Right lobe of liver (tissue), 6 donors: Measurements from ENCODE around the gene GRHL3. TPM values are rescaled to one million over a fixed set of nuclear protein-coding genes. Genes with fewer than 3 reads are reported as not detected.

Experiments used
- ATAC-seq, 4 donors: fragments of 200-7000 bp; cut with Tn5 transposase; one replicate each; pipeline ENCODE4 v1.9.1; 2020; ENCODE audit warnings: mild to moderate bottlenecking in 4 of 4, moderate library complexity in 4 of 4
- DNase-seq, 3 donors: peaks; one replicate each; pipeline ENCODE4 v3.0.0-alpha.2; 2020
- H3K27ac ChIP-seq, 3 donors: fragments of 200-600 bp; one replicate each; pipeline ENCODE4 v1.8.0; 2022
- H3K27me3 ChIP-seq, 2 donors: fragments of 200-600 bp; one replicate each; pipeline ENCODE4 v1.8.0; 2022
- H3K36me3 ChIP-seq, 4 donors: fragments of 200-600 bp; sonication (generic) in 1 of 4; one replicate each; pipeline versions ENCODE4 v1.5.1 to v1.8.0; 2017 to 2022; ENCODE audit warnings: control low read depth in 1 of 4
- H3K4me1 ChIP-seq, 4 donors: fragments of 200-600 bp; sonication (generic) in 1 of 4; one replicate each; pipeline versions ENCODE4 v1.5.1 to v1.8.0; 2017 to 2022; ENCODE audit warnings: control low read depth in 1 of 4
- H3K4me3 ChIP-seq, 3 donors: fragments of 200-600 bp; one replicate each; pipeline ENCODE4 v1.8.0; 2022
- H3K9me3 ChIP-seq, 4 donors: fragments of 200-600 bp; sonication (generic) in 1 of 4; one replicate each; pipeline versions ENCODE4 v1.5.1 to v1.8.0; 2017 to 2022; ENCODE audit warnings: control low read depth in 1 of 4
- CTCF ChIP-seq, 4 donors: fragments of 200-600 bp in 3 of 4; fragments of 450-650 bp in 1 of 4; IDR thresholded peaks; one replicate each; pipeline versions ENCODE4 v1.5.1 to v1.8.0; 2016 to 2022; ENCODE audit warnings: antibody characterized with exemption in 4 of 4, mild to moderate bottlenecking in 2 of 4
- POLR2A ChIP-seq: fragments of 450-650 bp; IDR thresholded peaks from one replicate; pipeline ENCODE4 v1.6.1; 2017; ENCODE audit warnings: antibody characterized with exemption, mild to moderate bottlenecking
- WGBS: methylation state at CpG from one replicate; pipeline ENCODE4 v1.1.6; 2018; ENCODE audit warnings: low coverage, low lambda C conversion rate; ENCODE audit not compliant: insufficient coverage; ENCODE audit errors: missing lambda C conversion rate; 5-methylcytosine and 5-hydroxymethylcytosine counted together
- intact Hi-C, 2 donors: fragments of 100-400 bp; cut with DNase I; formaldehyde crosslinking; loops; one replicate each; pipeline versions ENCODE4 v1.11.2 to v1.14.1; 2022
- total RNA-seq, 6 experiments: library from RNA; depleted of rRNA in 2 of 6; stranded (reverse); fragments of >200 nt in 2 of 6; fragmentation: NEBNext Ultra II Directional in 3 of 6; extraction: Animal tissue kit (Norgen Biotek cat#: 25700) in 3 of 6; gene quantifications; one replicate each; pipeline versions ENCODE4 v1.1.0 to v1.2.4, GENCODE V29; 2016 to 2023
- donor health status: DM: no; HTN: yes; CAD: no.
- donor health status: DM: no; HTN: no; CAD: no.
- donor health status: DM: no; HTN: no; CAD: no.
- donor health status: DM: no; HTN: yes; CAD: no.
- donor health status: DM: no; HTN: yes; CAD: no.

Gene GRHL3
- total RNA-seq, 6 experiments from 2014 or later: 0.20 to 1.00 (median 0.26) TPM; not detected in 1

GRCh38 chr1:24321697-24322469 lies 2.7 kb downstream of the GRHL3 start:
- no peaks in the 10 kb centered on the region for H3K9me3 ChIP-seq
- intact Hi-C loops: no loop called here
- no peaks in the 10 kb centered on the region for H3K27me3 ChIP-seq
- no CpG with 5 or more reads among the region's 72 CpGs for WGBS
- peaks cover 0 to 21% (median under 1%) of the 10 kb centered on the region in 4 donors for H3K4me1 ChIP-seq
- ATAC-seq (peak; percentile 82 to 89 (median 87)), DNase-seq (peak; percentile 66 to 70 (median 67))
- TF ChIP-seq CTCF (IDR thresholded peaks at IDR 0.05): no peak
- peak; percentile 65 for TF ChIP-seq POLR2A
- H3K4me3 ChIP-seq: peak overlapping the region; percentile 73 to 85 (median 73)
- no peaks in the 10 kb centered on the region for H3K36me3 ChIP-seq
- H3K27ac ChIP-seq: peak overlapping the region; percentile 53 to 84 (median 72)

GRCh38 chr1:24322470-24323177 lies 3.5 kb downstream of the GRHL3 start:
- TF ChIP-seq POLR2A: no peak
- no peak for TF ChIP-seq CTCF (IDR thresholded peaks at IDR 0.05)
- peak; percentile 40 to 55 (median 50) for ATAC-seq
- DNase-seq: peak in 1 of 3 donors; percentile 45
- intact Hi-C loops: no loop called here
- H3K4me1 ChIP-seq: peaks cover 0 to 21% (median under 1%) of the 10 kb centered on the region in 4 donors
- peak overlapping the region; percentile 73 to 85 (median 73) for H3K4me3 ChIP-seq
- peak overlapping the region; percentile 53 to 84 (median 72) for H3K27ac ChIP-seq
- H3K9me3 ChIP-seq: no peaks in the 10 kb centered on the region
- 29% methylated on average over 9 of the region's 33 CpGs for WGBS
- H3K27me3 ChIP-seq: no peaks in the 10 kb centered on the region
- no peaks in the 10 kb centered on the region for H3K36me3 ChIP-seq

- Histone ChIP-seq H3K36me3 (no peaks in the 10 kb centered on the region), H3K4me3 (no peak overlapping the region), H3K9me3 (no peaks in the 10 kb centered on the region), H3K27me3 (no peaks in the 10 kb centered on the region), H3K27ac (no peak overlapping the region), H3K4me1 (peaks cover 0 to 21% (median under 1%) of the 10 kb centered on the region in 4 donors)
- WGBS: 100% methylated on average over 1 of the region's 2 CpGs
- TF ChIP-seq CTCF (IDR thresholded peaks at IDR 0.05): peak in 1 of 4 donors; percentile 14
- no peak for TF ChIP-seq POLR2A
- ATAC-seq: peak in 2 of 4 donors; percentile 11 to 26
- DNase-seq: no peak
- intact Hi-C loops: no loop called here
Observed at GRCh38 chr1:24323281-24323680, 4.1 kb downstream of the GRHL3 start.

GRCh38 chr1:24324903-24325302 lies 5.7 kb downstream of the GRHL3 start:
- DNase-seq (no peak), ATAC-seq (no peak)
- TF ChIP-seq POLR2A (no peak), CTCF (IDR thresholded peaks at IDR 0.05) (no peak)
- no CpG with 5 or more reads among the region's 6 CpGs for WGBS
- intact Hi-C loops: no loop called here
- no peaks in the 10 kb centered on the region for H3K9me3 ChIP-seq
- H3K27ac ChIP-seq: no peak overlapping the region
- no peaks in the 10 kb centered on the region for H3K36me3 ChIP-seq
- no peak overlapping the region for H3K4me3 ChIP-seq
- peaks cover 0 to 19% (median under 1%) of the 10 kb centered on the region in 4 donors for H3K4me1 ChIP-seq
- no peaks in the 10 kb centered on the region for H3K27me3 ChIP-seq
